ENCODE data around the gene SUPV3L1. TPM values are rescaled to one million over a fixed set of nuclear protein-coding genes. Genes with fewer than 3 reads are reported as not detected.

SUPV3L1 gene
- total and polyA plus RNA-seq, 9 of the 15 experiments (the other 6 are each of a cell fraction or from before 2014, with no cell fraction given) = 45.2 to 156 (median 92.6) TPM

DNA sequence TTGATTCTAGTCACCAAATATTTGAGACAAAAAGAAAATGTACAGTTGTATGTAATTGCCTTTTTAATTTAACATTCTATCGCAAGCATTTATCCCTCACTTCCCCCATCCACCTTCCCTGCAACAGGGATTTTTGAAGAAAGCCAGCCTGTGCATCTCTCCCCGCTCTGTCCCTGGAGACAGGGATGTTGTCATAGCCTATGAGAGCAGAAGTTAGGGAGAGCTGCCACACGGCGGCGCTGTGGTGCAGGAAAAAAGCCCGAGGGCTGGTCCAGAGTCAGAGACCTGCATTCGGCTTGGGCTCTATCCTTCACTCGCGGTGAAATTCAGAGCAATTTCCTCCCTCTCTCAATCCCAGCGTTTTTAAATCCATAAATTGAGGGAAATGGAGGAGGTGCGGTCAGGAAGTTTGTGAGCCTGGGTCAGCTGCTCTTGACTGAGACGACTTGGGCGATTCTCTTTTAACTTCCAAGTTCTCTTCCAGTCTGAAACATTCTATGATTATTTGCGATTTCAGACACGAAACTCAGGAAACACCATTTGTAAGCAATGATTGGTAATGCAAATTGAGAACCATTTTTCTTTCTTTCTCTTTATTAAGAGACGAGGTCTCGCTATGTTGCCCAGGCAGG, 57.6 kb downstream of the SUPV3L1 start (continued):
- TF ChIP-seq TCF3 (CRISPR knock-in tag; IDR thresholded peaks at IDR 0.05) (no peak), CREM (IDR thresholded peaks at IDR 0.05; ENCODE audit: low read depth) (peak; percentile 43; the same call in 1 of the 2 replicates), YBX1 (IDR thresholded peaks at IDR 0.05) (no peak), FOXJ3 (CRISPR knock-in tag; IDR thresholded peaks at IDR 0.05) (no peak), LARP7 (IDR thresholded peaks at IDR 0.05) (no peak), SRSF9 (IDR thresholded peaks at IDR 0.05; ENCODE audit: borderline replicate concordance, low read depth, low read length) (no peak), DNMT1 (IDR thresholded peaks at IDR 0.05) (no peak), FOXJ2 (tag; IDR thresholded peaks at IDR 0.05) (0 out of 2 replicates have a peak, but pooled peaks have one; percentile 33)
- TF ChIP-seq, protein P1, sequence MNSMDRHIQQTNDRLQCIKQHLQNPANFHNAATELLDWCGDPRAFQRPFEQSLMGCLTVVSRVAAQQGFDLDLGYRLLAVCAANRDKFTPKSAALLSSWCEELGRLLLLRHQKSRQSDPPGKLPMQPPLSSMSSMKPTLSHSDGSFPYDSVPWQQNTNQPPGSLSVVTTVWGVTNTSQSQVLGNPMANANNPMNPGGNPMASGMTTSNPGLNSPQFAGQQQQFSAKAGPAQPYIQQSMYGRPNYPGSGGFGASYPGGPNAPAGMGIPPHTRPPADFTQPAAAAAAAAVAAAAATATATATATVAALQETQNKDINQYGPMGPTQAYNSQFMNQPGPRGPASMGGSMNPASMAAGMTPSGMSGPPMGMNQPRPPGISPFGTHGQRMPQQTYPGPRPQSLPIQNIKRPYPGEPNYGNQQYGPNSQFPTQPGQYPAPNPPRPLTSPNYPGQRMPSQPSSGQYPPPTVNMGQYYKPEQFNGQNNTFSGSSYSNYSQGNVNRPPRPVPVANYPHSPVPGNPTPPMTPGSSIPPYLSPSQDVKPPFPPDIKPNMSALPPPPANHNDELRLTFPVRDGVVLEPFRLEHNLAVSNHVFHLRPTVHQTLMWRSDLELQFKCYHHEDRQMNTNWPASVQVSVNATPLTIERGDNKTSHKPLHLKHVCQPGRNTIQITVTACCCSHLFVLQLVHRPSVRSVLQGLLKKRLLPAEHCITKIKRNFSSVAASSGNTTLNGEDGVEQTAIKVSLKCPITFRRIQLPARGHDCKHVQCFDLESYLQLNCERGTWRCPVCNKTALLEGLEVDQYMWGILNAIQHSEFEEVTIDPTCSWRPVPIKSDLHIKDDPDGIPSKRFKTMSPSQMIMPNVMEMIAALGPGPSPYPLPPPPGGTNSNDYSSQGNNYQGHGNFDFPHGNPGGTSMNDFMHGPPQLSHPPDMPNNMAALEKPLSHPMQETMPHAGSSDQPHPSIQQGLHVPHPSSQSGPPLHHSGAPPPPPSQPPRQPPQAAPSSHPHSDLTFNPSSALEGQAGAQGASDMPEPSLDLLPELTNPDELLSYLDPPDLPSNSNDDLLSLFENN (IDR thresholded peaks at IDR 0.05; ENCODE audit: low read depth in 2 of 2, low read length in 2 of 2) = peak in 1 of 2 experiments; percentile 8; a peak in 1 of 4 replicates
- TF ChIP-seq, protein P2, sequence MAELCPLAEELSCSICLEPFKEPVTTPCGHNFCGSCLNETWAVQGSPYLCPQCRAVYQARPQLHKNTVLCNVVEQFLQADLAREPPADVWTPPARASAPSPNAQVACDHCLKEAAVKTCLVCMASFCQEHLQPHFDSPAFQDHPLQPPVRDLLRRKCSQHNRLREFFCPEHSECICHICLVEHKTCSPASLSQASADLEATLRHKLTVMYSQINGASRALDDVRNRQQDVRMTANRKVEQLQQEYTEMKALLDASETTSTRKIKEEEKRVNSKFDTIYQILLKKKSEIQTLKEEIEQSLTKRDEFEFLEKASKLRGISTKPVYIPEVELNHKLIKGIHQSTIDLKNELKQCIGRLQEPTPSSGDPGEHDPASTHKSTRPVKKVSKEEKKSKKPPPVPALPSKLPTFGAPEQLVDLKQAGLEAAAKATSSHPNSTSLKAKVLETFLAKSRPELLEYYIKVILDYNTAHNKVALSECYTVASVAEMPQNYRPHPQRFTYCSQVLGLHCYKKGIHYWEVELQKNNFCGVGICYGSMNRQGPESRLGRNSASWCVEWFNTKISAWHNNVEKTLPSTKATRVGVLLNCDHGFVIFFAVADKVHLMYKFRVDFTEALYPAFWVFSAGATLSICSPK (IDR thresholded peaks at IDR 0.05; ENCODE audit: borderline replicate concordance) = no peak
- TF ChIP-seq, protein P3, sequence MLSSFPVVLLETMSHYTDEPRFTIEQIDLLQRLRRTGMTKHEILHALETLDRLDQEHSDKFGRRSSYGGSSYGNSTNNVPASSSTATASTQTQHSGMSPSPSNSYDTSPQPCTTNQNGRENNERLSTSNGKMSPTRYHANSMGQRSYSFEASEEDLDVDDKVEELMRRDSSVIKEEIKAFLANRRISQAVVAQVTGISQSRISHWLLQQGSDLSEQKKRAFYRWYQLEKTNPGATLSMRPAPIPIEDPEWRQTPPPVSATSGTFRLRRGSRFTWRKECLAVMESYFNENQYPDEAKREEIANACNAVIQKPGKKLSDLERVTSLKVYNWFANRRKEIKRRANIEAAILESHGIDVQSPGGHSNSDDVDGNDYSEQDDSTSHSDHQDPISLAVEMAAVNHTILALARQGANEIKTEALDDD (IDR thresholded peaks at IDR 0.05) = no peak
- TF ChIP-seq, protein P4, sequence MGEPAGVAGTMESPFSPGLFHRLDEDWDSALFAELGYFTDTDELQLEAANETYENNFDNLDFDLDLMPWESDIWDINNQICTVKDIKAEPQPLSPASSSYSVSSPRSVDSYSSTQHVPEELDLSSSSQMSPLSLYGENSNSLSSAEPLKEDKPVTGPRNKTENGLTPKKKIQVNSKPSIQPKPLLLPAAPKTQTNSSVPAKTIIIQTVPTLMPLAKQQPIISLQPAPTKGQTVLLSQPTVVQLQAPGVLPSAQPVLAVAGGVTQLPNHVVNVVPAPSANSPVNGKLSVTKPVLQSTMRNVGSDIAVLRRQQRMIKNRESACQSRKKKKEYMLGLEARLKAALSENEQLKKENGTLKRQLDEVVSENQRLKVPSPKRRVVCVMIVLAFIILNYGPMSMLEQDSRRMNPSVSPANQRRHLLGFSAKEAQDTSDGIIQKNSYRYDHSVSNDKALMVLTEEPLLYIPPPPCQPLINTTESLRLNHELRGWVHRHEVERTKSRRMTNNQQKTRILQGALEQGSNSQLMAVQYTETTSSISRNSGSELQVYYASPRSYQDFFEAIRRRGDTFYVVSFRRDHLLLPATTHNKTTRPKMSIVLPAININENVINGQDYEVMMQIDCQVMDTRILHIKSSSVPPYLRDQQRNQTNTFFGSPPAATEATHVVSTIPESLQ (CRISPR knock-in tag; IDR thresholded peaks at IDR 0.05) = 0 out of 2 replicates have a peak, but pooled peaks have one; percentile 30

All from K562 (cell line).